HepG2 (cell line): ENCODE data around the gene TIMM23B. TPM values are rescaled to one million over a fixed set of nuclear protein-coding genes. Genes with fewer than 3 reads are reported as not detected.
"Not testable (repeated sequence)": the region's sequence is repeated elsewhere in the genome, so short reads cannot be mapped to it uniquely, and the experiment has no call there.

ENCODE experiments used
- ATAC-seq: fragments of 200-7000 bp; cut with Tn5 transposase; 3 replicates; pipeline ENCODE4 v1.9.1; 2020; ENCODE audit warnings: mild to moderate bottlenecking, moderate library complexity
- BruUV-seq: library from RNA; stranded (reverse); fragments of 400-500 nt; replicated peaks from 2 replicates; lab custom pipeline; 2021; lab: Mats Ljungman, UMichigan
- CTCF ChIA-PET: fragments of 300-600 bp; formaldehyde crosslinking; extraction: SDS; loops from one replicate; lab custom pipeline; 2021; ENCODE audit warnings: low total read pairs, inconsistent platforms, low intra/inter-chr PET ratio; lab: Yijun Ruan, JAX
- POLR2A ChIA-PET: fragments of 350-600 bp; sonication (Branson Sonifier 250); formaldehyde crosslinking; loops from one replicate; lab custom pipeline; 2020; ENCODE audit warnings: antibody characterized with exemption, inconsistent platforms; lab: Yijun Ruan, JAX
- DNase-seq: peaks from one replicate; pipeline ENCODE4 v3.0.0-alpha.2; 2015; ENCODE audit warnings: low spot score
- FAIRE-seq: peaks from 3 replicates; lab custom pipeline; 2011; peaks lifted over from hg19 to GRCh38; lab: Jason Lieb, UNC
- H2AFZ ChIP-seq: one replicate; pipeline ENCODE4 v1.6.1; 2011; ENCODE audit warnings: low read length, inconsistent platforms
- H3K27ac ChIP-seq: fragments of 300-600 bp; 3 replicates; pipeline ENCODE4 v1.8.0; 2011; ENCODE audit warnings: mixed run types, mild to moderate bottlenecking, mixed read lengths, low read length, inconsistent platforms; ENCODE audit not compliant: insufficient read depth; ENCODE audit errors: extremely low read length
- H3K27me3 ChIP-seq, 2 experiments: fragments of 200-600 bp in 1 of 2; 2 replicates in 1 of 2; 3 replicates in 1 of 2; pipeline versions ENCODE4 v1.6.0 to v1.8.0; 2011; ENCODE audit warnings: low read length in 2 of 2, mild to moderate bottlenecking in 2 of 2, moderate library complexity in 2 of 2, inconsistent platforms in 1 of 2; ENCODE audit not compliant: insufficient read depth in 2 of 2, control insufficient read depth in 1 of 2
- H3K36me3 ChIP-seq, 2 experiments: fragments of 200-600 bp in 1 of 2; replicated peaks in 1 of 2; 2 replicates in 1 of 2; 3 replicates in 1 of 2; pipeline versions ENCODE4 v1.5.1 to v1.8.0; 2011; ENCODE audit warnings: low read length in 2 of 2, inconsistent platforms in 1 of 2; ENCODE audit not compliant: insufficient read depth in 2 of 2, control insufficient read depth in 1 of 2
- H3K4me1 ChIP-seq: 2 replicates; pipeline ENCODE4 v1.5.1; 2012; ENCODE audit warnings: low read length, inconsistent platforms; ENCODE audit not compliant: insufficient read depth
- H3K4me2 ChIP-seq: 2 replicates; pipeline ENCODE4 v1.6.0; 2011; ENCODE audit warnings: low read depth, low read length, inconsistent platforms
- H3K4me3 ChIP-seq, 3 experiments: fragments of 200-600 bp in 1 of 3; sonication (generic), shearing (Covaris generic) in 1 of 3; replicated peaks in 1 of 3; 2 replicates each; pipeline ENCODE4 v1.5.1; 2011 to 2016; ENCODE audit warnings: low read length in 3 of 3, inconsistent platforms in 2 of 3, low read depth in 2 of 3, mild to moderate bottlenecking in 2 of 3, control low read depth in 1 of 3, mixed read lengths in 1 of 3; ENCODE audit not compliant: insufficient read depth in 1 of 3
- H3K79me2 ChIP-seq: one replicate; pipeline ENCODE4 v1.6.1; 2011; ENCODE audit warnings: low read length, inconsistent platforms; ENCODE audit not compliant: insufficient read depth
- H3K9ac ChIP-seq: 2 replicates; pipeline ENCODE4 v1.6.0; 2011; ENCODE audit warnings: mild to moderate bottlenecking, low read depth, low read length, inconsistent platforms; ENCODE audit not compliant: insufficient read depth
- H3K9me3 ChIP-seq: 2 replicates; pipeline ENCODE4 v1.5.1; 2012; ENCODE audit warnings: mild to moderate bottlenecking, low read length
- H4K20me1 ChIP-seq: 2 replicates; pipeline ENCODE4 v1.6.0; 2011; ENCODE audit warnings: inconsistent platforms, mild to moderate bottlenecking, low read length, moderate library complexity; ENCODE audit not compliant: insufficient read depth
- FOSL2 ChIP-seq: sonication (generic); formaldehyde crosslinking; IDR thresholded peaks from 2 replicates; pipeline ENCODE4 v1.4.0; 2020; ENCODE audit warnings: missing genetic modification reagents
- WGBS: methylation state at CpG from one replicate; pipeline ENCODE4 v1.1.6; 2017; ENCODE audit warnings: low lambda C conversion rate; 5-methylcytosine and 5-hydroxymethylcytosine counted together
- in situ Hi-C: cut with HindIII; loops from 2 replicates; pipeline ENCODE4 v1.10.0; 2017; ENCODE audit warnings: low pct_unique_long_range_greater_than_20kb; ENCODE audit not compliant: extremely low pct_ligation_motif_present
- intact Hi-C: fragments of 100-400 bp; cut with micrococcal nuclease; formaldehyde crosslinking; loops from one replicate; pipeline ENCODE4 v1.10.0; 2022; ENCODE audit not compliant: unreplicated experiment
- polyA plus RNA-seq, 8 experiments: library from polyadenylated mRNA; depleted of rRNA in 3 of 8; stranded (reverse) in 7 of 8; unstranded in 1 of 8; fragments of >200 nt; fragmentation: Illumina TruSeq in 4 of 8; extraction: Trizol in 4 of 8; gene quantifications; 2 replicates each; pipeline versions ENCODE4 v1.2.1 to v1.2.3, GENCODE V29; 2011 to 2016; ENCODE audit warnings: low read depth in 4 of 8, missing spikeins in 1 of 8, mixed read lengths in 1 of 8; ENCODE audit not compliant: insufficient read depth in 1 of 8
- total RNA-seq, 5 experiments: library from RNA; depleted of rRNA; stranded (reverse); fragments of >200 nt; fragmentation: Illumina TruSeq; extraction: Trizol; gene quantifications; 2 replicates each; pipeline ENCODE4 v1.2.3, GENCODE V29; 2016; ENCODE audit warnings: low read depth in 1 of 5

Gene TIMM23B
- total and polyA plus RNA-seq, 2 of the 13 experiments (the other 11 are each of a cell fraction or from before 2014, with no cell fraction given) = 10.8 to 13.0 TPM

DNA sequence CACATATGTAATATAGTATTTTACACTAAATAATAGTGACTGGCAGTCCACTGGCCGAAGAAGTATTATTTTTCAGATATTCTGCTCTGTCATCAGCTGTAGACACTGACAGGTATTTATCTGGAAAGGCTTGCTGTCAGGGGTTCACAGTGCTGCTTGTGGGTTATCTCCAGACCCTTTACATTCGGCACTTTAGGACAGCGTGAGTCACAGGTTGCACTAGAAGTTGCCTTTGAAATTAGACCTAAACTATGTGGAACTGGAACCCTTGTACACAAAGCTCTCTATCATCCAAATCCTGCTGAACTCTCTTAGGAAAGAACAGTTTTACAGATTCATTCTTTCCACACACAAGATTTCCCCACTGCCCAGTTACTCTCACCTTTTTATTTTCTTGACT is 30.2 kb downstream of the TIMM23B start:
- in situ Hi-C loops, FAIRE-seq, H3K27me3 ChIP-seq, H3K36me3 ChIP-seq, H3K79me2 ChIP-seq, CTCF ChIA-PET, H2AFZ ChIP-seq, H3K4me1 ChIP-seq, H3K9ac ChIP-seq, BruUV-seq, POLR2A ChIA-PET, H3K27ac ChIP-seq, H3K4me3 ChIP-seq, H4K20me1 ChIP-seq, H3K4me2 ChIP-seq, intact Hi-C loops, H3K9me3 ChIP-seq: not testable (repeated sequence)
- WGBS = 70% methylated on average over 3 of the region's 3 CpGs
- ATAC-seq = peak; percentile 78
- peak; percentile 4 for DNase-seq
- peak; percentile 44; the same call in 1 of the 2 replicates for TF ChIP-seq FOSL2 (CRISPR knock-in tag)

DNA sequence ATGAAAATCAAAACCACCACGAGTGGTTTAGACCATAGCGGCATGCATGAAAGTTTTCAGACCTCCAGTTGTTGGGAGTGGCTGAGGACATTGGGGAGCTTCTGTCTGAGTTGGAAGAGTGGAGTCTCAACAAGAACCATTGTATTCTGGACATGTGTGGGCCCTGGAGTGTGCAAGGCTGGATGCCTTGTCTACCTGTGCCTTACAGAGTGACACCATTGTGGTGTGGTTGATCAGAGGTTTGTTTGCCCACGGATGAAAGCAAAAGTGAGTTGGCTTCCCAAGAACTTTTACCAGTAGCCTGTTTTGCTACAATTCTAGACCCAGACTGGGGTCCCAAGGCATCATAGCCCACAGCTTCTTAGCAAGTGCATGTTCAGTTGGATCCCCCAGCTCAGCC is 35.9 kb downstream of the TIMM23B start:
- in situ Hi-C loops, ATAC-seq, intact Hi-C loops, H3K4me2 ChIP-seq, CTCF ChIA-PET, DNase-seq, H3K9me3 ChIP-seq, H3K79me2 ChIP-seq, H3K9ac ChIP-seq, H3K27me3 ChIP-seq, H3K4me3 ChIP-seq, H3K36me3 ChIP-seq, H4K20me1 ChIP-seq, BruUV-seq, FAIRE-seq, H3K4me1 ChIP-seq, POLR2A ChIA-PET, H3K27ac ChIP-seq, H2AFZ ChIP-seq: not testable (repeated sequence)
- 100% methylated on average over 3 of the region's 3 CpGs for WGBS

DNA sequence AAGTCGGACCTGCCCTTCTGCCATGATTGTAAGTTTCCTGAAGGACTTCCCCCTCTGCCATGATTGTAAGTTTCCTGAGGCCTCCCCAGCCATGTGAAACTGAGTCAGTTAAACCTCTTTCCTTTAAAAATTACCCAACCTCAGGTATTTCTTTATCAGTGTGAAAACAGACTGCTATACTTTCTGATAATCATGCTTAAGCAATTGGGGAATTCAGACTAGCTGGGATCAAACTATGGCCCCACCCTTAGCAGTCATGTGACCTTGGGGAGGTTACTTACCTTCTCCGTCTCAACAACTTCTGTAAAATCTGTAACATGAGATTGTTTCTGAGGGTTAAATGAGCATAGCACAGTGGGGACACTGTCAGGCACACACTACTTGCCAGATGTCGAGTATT is 45.4 kb downstream of the TIMM23B start:
- 94% methylated on average over 3 of the region's 3 CpGs for WGBS
- FAIRE-seq = not testable (repeated sequence)

DNA sequence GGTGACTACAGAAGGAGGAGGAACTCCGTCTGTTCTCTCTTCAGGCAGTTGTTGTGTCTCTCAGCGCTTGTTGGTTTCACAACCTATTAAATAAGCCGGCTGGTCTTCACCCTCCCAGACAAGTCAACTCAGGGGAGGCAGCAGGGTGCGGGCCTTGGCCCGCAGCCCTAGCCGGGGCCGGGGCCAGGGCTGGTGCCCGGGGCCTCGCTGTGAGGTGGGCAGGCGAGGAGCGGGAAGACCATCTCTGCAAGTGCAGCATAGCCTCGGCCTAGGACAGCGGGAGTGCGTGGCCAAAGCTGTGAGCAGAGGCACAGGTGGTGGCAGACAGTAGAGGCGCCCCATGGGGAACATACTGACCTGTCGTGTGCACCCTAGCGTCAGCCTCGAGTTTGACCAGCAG is 46.5 kb downstream of the TIMM23B start, which contains the start of gene AGAP6:
TSS of gene AGAP6 (plus strand) at position 31 of the 400 bp plus-strand sequence. CDS start at position 341, 310 bp downstream.
- not testable (repeated sequence) for BruUV-seq, H3K4me3 ChIP-seq

More for the DNA sequence above, 45.4 kb downstream of the TIMM23B start:
- H3K4me1 ChIP-seq, H3K9me3 ChIP-seq, H3K27me3 ChIP-seq, H3K27ac ChIP-seq, H3K36me3 ChIP-seq, in situ Hi-C loops, H3K9ac ChIP-seq, H3K4me3 ChIP-seq, H3K79me2 ChIP-seq, H4K20me1 ChIP-seq, POLR2A ChIA-PET, ATAC-seq, DNase-seq, H2AFZ ChIP-seq, BruUV-seq, intact Hi-C loops, H3K4me2 ChIP-seq, CTCF ChIA-PET: not testable (repeated sequence)

More for the DNA sequence above, 46.5 kb downstream of the TIMM23B start, which contains the start of gene AGAP6:
- H3K27ac ChIP-seq, H3K9me3 ChIP-seq, DNase-seq, H3K36me3 ChIP-seq, in situ Hi-C loops, H3K27me3 ChIP-seq, H3K4me1 ChIP-seq, H4K20me1 ChIP-seq, POLR2A ChIA-PET, FAIRE-seq, H3K4me2 ChIP-seq, H3K9ac ChIP-seq, CTCF ChIA-PET, ATAC-seq, H3K79me2 ChIP-seq, H2AFZ ChIP-seq, intact Hi-C loops: not testable (repeated sequence)
- 93% methylated on average over 11 of the region's 18 CpGs for WGBS
